PC-9 (cell line): ENCODE results near the gene VAT1L. TPM values are rescaled to one million over a fixed set of nuclear protein-coding genes. Genes with fewer than 3 reads are reported as not detected.

Experiments
- BruUV-seq: library from RNA; stranded (reverse); fragments of 400-500 nt; replicated peaks from 2 replicates; lab custom pipeline; 2021; lab: Mats Ljungman, UMichigan
- CTCF ChIA-PET: fragments of 300-600 bp; sonication (Branson Sonifier 250); formaldehyde crosslinking; loops from one replicate; lab custom pipeline; 2022; ENCODE audit warnings: antibody characterized with exemption; lab: Charles Lee
- POLR2A ChIA-PET: fragments of 300-600 bp; sonication (Branson Sonifier 250); formaldehyde crosslinking; loops from one replicate; lab custom pipeline; 2022; ENCODE audit warnings: antibody characterized with exemption; ENCODE audit not compliant: unreplicated experiment; lab: Charles Lee
- DNase-seq, 2 experiments: peaks; one replicate each; pipeline versions ENCODE4 v3.0.0 to v3.0.0-alpha.2; 2015 to 2022; ENCODE audit warnings: mixed read lengths in 1 of 2
- H2AFZ ChIP-seq: fragments of 200-600 bp; sonication (generic); 2 replicates; pipeline ENCODE4 v1.8.1; 2017; ENCODE audit warnings: antibody characterized with exemption
- H3F3A ChIP-seq: fragments of 200-600 bp; sonication (generic); 2 replicates; pipeline ENCODE4 v1.8.1; 2017; ENCODE audit warnings: antibody characterized with exemption, mild to moderate bottlenecking, low read depth; ENCODE audit not compliant: insufficient read depth
- H3K27ac ChIP-seq: fragments of 200-600 bp; sonication (generic); 2 replicates; pipeline ENCODE4 v1.6.1; 2016; ENCODE audit warnings: mixed run types
- H3K27me3 ChIP-seq: fragments of 200-600 bp; sonication (generic); 2 replicates; pipeline ENCODE4 v1.6.1; 2016; ENCODE audit warnings: low read depth, mixed run types; ENCODE audit not compliant: insufficient read depth
- H3K36me3 ChIP-seq: fragments of 200-600 bp; sonication (generic); 2 replicates; pipeline ENCODE4 v1.6.1; 2016; ENCODE audit warnings: low read depth, mixed run types
- H3K4me1 ChIP-seq: fragments of 200-600 bp; sonication (generic); replicated peaks from 2 replicates; pipeline ENCODE4 v1.6.1; 2016; ENCODE audit warnings: mixed run types; ENCODE audit not compliant: insufficient read depth
- H3K4me2 ChIP-seq: fragments of 200-600 bp; sonication (generic); 2 replicates; pipeline ENCODE4 v1.6.1; 2017; ENCODE audit warnings: mixed run types
- H3K4me3 ChIP-seq: fragments of 200-600 bp; sonication (generic); 2 replicates; pipeline ENCODE4 v1.6.1; 2016; ENCODE audit warnings: mixed run types
- H3K79me2 ChIP-seq: fragments of 200-600 bp; sonication (generic); 2 replicates; pipeline ENCODE4 v1.6.1; 2017; ENCODE audit warnings: low read depth, mixed run types
- H3K9me2 ChIP-seq: fragments of 200-600 bp; sonication (generic); 2 replicates; pipeline ENCODE4 v1.8.1; 2017; ENCODE audit warnings: mild to moderate bottlenecking; ENCODE audit not compliant: insufficient read depth
- H3K9me3 ChIP-seq: fragments of 200-600 bp; sonication (generic); 2 replicates; pipeline ENCODE4 v1.8.1; 2016; ENCODE audit warnings: low read depth; ENCODE audit not compliant: insufficient read depth
- H4K20me1 ChIP-seq: fragments of 200-600 bp; sonication (generic); 2 replicates; pipeline ENCODE4 v1.8.1; 2017; ENCODE audit not compliant: insufficient read depth
- CTCF ChIP-seq: fragments of 200-600 bp; sonication (generic); conservative IDR thresholded peaks from 2 replicates; pipeline ENCODE4 v1.6.1; 2017; ENCODE audit warnings: mixed run types, antibody characterized with exemption, mild to moderate bottlenecking, moderate library complexity
- EZH2 ChIP-seq: fragments of 200-600 bp; sonication (generic); IDR thresholded peaks from 2 replicates; pipeline ENCODE4 v1.8.0; 2017; ENCODE audit warnings: antibody characterized with exemption, low read depth
- intact Hi-C: fragments of 100-400 bp; cut with micrococcal nuclease; formaldehyde crosslinking; loops from one replicate; pipeline ENCODE4 v1.10.0; 2022; ENCODE audit not compliant: unreplicated experiment
- total RNA-seq: library from RNA; stranded (reverse); gene quantifications from 2 replicates; pipeline ENCODE4 v1.2.3, GENCODE V29; 2021

The VAT1L gene
- total RNA-seq, 1 experiment from 2014 or later, result not detected

GRCh38 chr16:77874347-77874746, 86.0 kb downstream of the VAT1L start:
- no TSS peak for BruUV-seq
- no peak overlapping the region for H2AFZ ChIP-seq
- no peaks in the 10 kb centered on the region for H4K20me1 ChIP-seq
- H3K9me3 ChIP-seq, result no peaks in the 10 kb centered on the region
- no peaks in the 10 kb centered on the region for H3F3A ChIP-seq
- H3K27ac ChIP-seq, result no peak overlapping the region
- CTCF ChIA-PET, result no interaction called here
- H3K9me2 ChIP-seq, result no peaks in the 10 kb centered on the region
- H3K4me2 ChIP-seq, result no peak overlapping the region
- TF ChIP-seq CTCF (no peak), EZH2 (no peak)
- POLR2A ChIA-PET, result no interaction called here
- intact Hi-C loops, result no loop called here
- no peak for DNase-seq
- no peaks in the 10 kb centered on the region for H3K36me3 ChIP-seq
- peaks cover 18% of the 10 kb centered on the region for H3K27me3 ChIP-seq
- H3K4me3 ChIP-seq, result no peak overlapping the region
- H3K79me2 ChIP-seq, result no peaks in the 10 kb centered on the region
- no peaks in the 10 kb centered on the region for H3K4me1 ChIP-seq

GRCh38 chr16:77876776-77877175, 88.4 kb downstream of the VAT1L start:
- Histone ChIP-seq H3K9me3 (no peaks in the 10 kb centered on the region), H3K4me2 (no peak overlapping the region), H3K79me2 (no peaks in the 10 kb centered on the region), H3K4me3 (no peak overlapping the region), H2AFZ (no peak overlapping the region), H4K20me1 (no peaks in the 10 kb centered on the region), H3K36me3 (no peaks in the 10 kb centered on the region), H3K9me2 (no peaks in the 10 kb centered on the region), H3K27me3 (peaks cover 26% of the 10 kb centered on the region), H3K27ac (no peak overlapping the region), H3F3A (no peaks in the 10 kb centered on the region), H3K4me1 (no peaks in the 10 kb centered on the region)
- no peak for TF ChIP-seq EZH2
- TF ChIP-seq CTCF, result no peak
- no peak for DNase-seq
- ChIA-PET POLR2A (no interaction called here), CTCF (no interaction called here)
- BruUV-seq, result no TSS peak
- intact Hi-C loops, result no loop called here

GRCh38 chr16:77877712-77878347, 89.5 kb downstream of the VAT1L start:
- ChIA-PET CTCF (no interaction called here), POLR2A (no interaction called here)
- Histone ChIP-seq H3K9me2 (no peaks in the 10 kb centered on the region), H3K27ac (no peak overlapping the region), H3K79me2 (no peaks in the 10 kb centered on the region), H3K27me3 (peaks cover 30% of the 10 kb centered on the region), H3K4me1 (no peaks in the 10 kb centered on the region), H3F3A (no peaks in the 10 kb centered on the region), H3K4me2 (no peak overlapping the region), H3K36me3 (no peaks in the 10 kb centered on the region), H3K4me3 (no peak overlapping the region), H3K9me3 (no peaks in the 10 kb centered on the region), H4K20me1 (no peaks in the 10 kb centered on the region), H2AFZ (no peak overlapping the region)
- TF ChIP-seq CTCF (no peak), EZH2 (no peak)
- no peak for DNase-seq
- intact Hi-C loops, result no loop called here
- BruUV-seq, result no TSS peak
